ENCODE measurements around the gene LMNA.

The LMNA gene

DNA sequence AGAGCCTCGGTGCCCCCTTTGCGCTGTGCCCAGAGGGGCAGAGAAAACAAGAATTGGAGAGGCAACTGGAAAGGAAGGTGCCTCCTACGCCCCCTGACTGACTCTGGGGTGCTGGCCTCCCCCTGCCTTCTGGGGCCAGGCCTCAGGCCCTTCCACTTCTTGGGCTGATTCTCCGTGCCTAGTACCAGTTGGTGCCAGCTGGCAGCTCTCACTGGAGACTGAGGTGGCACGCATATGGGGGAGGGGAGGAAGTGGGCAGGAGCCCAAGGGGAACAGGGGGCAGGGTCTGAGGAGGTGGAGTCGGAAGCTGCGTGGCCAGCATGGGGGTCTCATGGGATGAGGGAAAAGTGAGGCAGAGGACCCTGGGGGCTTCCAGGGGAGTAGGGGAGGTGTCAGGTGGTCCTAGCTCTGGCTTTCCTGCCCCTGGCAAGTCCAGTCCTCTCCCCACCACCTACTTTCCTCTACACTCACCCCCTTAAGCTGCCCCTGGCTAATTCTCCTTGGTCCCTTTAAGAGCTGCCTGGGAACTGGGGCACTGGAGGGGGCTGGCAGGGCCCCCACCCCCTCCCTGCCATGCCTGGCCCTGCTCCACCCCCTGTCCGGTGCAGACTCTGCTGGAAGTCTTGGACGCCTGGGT, 32.4 kb downstream of the LMNA start:
- DNase-seq = no peak
- no peak overlapping the region for H3K4me2 ChIP-seq (ENCODE audit: insufficient read depth, low read length)
- H2AFZ ChIP-seq (ENCODE audit: low read depth, low read length) = no peak overlapping the region
- peaks cover 5% of the 10 kb centered on the region for H3K27me3 ChIP-seq (ENCODE audit: insufficient read depth, low read length, poor library complexity)
- TF ChIP-seq EZH2 (IDR thresholded peaks at IDR 0.05; ENCODE audit: borderline replicate concordance, low read depth, low read length, severe bottlenecking) (no peak), CTCF (IDR thresholded peaks at IDR 0.05; ENCODE audit: borderline replicate concordance, extremely low read depth, low read length, poor library complexity, severe bottlenecking) (no peak)
- no peaks in the 10 kb centered on the region for H3K4me1 ChIP-seq (ENCODE audit: insufficient read depth, low read length)
- no peak overlapping the region for H3K9ac ChIP-seq (ENCODE audit: low read depth, low read length)
- H3K79me2 ChIP-seq (ENCODE audit: insufficient read depth, low read length) = no peaks in the 10 kb centered on the region
- H3K27ac ChIP-seq (ENCODE audit: low read length) = no peak overlapping the region
- H3K9me3 ChIP-seq (ENCODE audit: insufficient read depth, low read length, severe bottlenecking) = no peaks in the 10 kb centered on the region
- no peaks in the 10 kb centered on the region for H3K36me3 ChIP-seq (ENCODE audit: insufficient read depth, low read length)
- no peak overlapping the region for H3K4me3 ChIP-seq (ENCODE audit: low read depth in 1 of 2, low read length in 2 of 2)
- no peaks in the 10 kb centered on the region for H4K20me1 ChIP-seq (ENCODE audit: insufficient read depth, low read length)
- ATAC-seq (ENCODE audit: insufficient read depth, low read depth) = no peak

DNA sequence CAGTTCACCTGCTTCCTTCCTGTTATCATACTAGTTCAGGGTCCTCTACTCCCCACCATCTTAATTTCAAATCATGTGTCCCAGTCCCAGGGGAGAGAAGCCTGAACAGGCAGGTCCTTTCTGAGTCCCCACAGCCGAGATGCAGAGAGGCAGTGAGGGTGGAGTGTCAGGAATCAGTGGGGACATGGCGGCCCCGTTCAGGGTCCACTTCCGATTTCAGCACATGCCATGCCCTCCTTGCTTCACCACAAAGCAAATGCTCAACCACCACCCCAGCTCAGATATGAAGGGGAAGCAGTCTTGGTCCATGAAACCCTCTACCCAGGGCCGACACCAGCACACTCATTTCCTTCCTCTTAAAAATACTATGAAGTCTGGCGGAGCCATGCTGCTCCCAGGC, 33.7 kb downstream of the LMNA start:
- H3K4me2 ChIP-seq (ENCODE audit: insufficient read depth, low read length) = no peak overlapping the region
- H3K4me3 ChIP-seq (ENCODE audit: low read depth in 1 of 2, low read length in 2 of 2) = no peak overlapping the region
- no peaks in the 10 kb centered on the region for H3K79me2 ChIP-seq (ENCODE audit: insufficient read depth, low read length)
- DNase-seq = no peak
- H4K20me1 ChIP-seq (ENCODE audit: insufficient read depth, low read length) = no peaks in the 10 kb centered on the region
- TF ChIP-seq EZH2 (IDR thresholded peaks at IDR 0.05; ENCODE audit: borderline replicate concordance, low read depth, low read length, severe bottlenecking) (no peak), CTCF (IDR thresholded peaks at IDR 0.05; ENCODE audit: borderline replicate concordance, extremely low read depth, low read length, poor library complexity, severe bottlenecking) (no peak)
- no peak for ATAC-seq (ENCODE audit: insufficient read depth, low read depth)
- H3K27ac ChIP-seq (ENCODE audit: low read length) = no peak overlapping the region
- no peak overlapping the region for H2AFZ ChIP-seq (ENCODE audit: low read depth, low read length)
- H3K4me1 ChIP-seq (ENCODE audit: insufficient read depth, low read length) = no peaks in the 10 kb centered on the region
- peaks cover 5% of the 10 kb centered on the region for H3K27me3 ChIP-seq (ENCODE audit: insufficient read depth, low read length, poor library complexity)
- no peaks in the 10 kb centered on the region for H3K36me3 ChIP-seq (ENCODE audit: insufficient read depth, low read length)
- H3K9me3 ChIP-seq (ENCODE audit: insufficient read depth, low read length, severe bottlenecking) = no peaks in the 10 kb centered on the region
- no peak overlapping the region for H3K9ac ChIP-seq (ENCODE audit: low read depth, low read length)

GRCh38 chr1:156149374-156150332, 35.1 kb downstream of the LMNA start:
- DNase-seq (no peak), ATAC-seq (ENCODE audit: insufficient read depth, low read depth) (no peak)
- no peak for TF ChIP-seq EZH2 (IDR thresholded peaks at IDR 0.05; ENCODE audit: borderline replicate concordance, low read depth, low read length, severe bottlenecking)
- no peak for TF ChIP-seq CTCF (IDR thresholded peaks at IDR 0.05; ENCODE audit: borderline replicate concordance, extremely low read depth, low read length, poor library complexity, severe bottlenecking)
- Histone ChIP-seq H3K27me3 (ENCODE audit: insufficient read depth, low read length, poor library complexity) (peaks cover 5% of the 10 kb centered on the region), H3K36me3 (ENCODE audit: insufficient read depth, low read length) (no peaks in the 10 kb centered on the region), H3K4me2 (ENCODE audit: insufficient read depth, low read length) (no peak overlapping the region), H3K4me3 (ENCODE audit: low read depth in 1 of 2, low read length in 2 of 2) (no peak overlapping the region), H3K9me3 (ENCODE audit: insufficient read depth, low read length, severe bottlenecking) (no peaks in the 10 kb centered on the region), H2AFZ (ENCODE audit: low read depth, low read length) (no peak overlapping the region), H4K20me1 (ENCODE audit: insufficient read depth, low read length) (no peaks in the 10 kb centered on the region), H3K9ac (ENCODE audit: low read depth, low read length) (no peak overlapping the region), H3K4me1 (ENCODE audit: insufficient read depth, low read length) (no peaks in the 10 kb centered on the region), H3K27ac (ENCODE audit: low read length) (no peak overlapping the region), H3K79me2 (ENCODE audit: insufficient read depth, low read length) (no peaks in the 10 kb centered on the region)

All from DND-41 (cell line).